CD4-positive, alpha-beta T cell treated with Interleukin-4 for 1 hour (primary cell): ENCODE data around the gene ROBO1.

ENCODE experiments used
- DNase-seq, 2 donors: peaks; one replicate each; pipeline ENCODE4 v3.0.0-alpha.2; 2020 to 2022

The ROBO1 gene

GRCh38 chr3:78571486-78571885, 1196.3 kb downstream of the ROBO1 start:
- no peak for DNase-seq

DNA sequence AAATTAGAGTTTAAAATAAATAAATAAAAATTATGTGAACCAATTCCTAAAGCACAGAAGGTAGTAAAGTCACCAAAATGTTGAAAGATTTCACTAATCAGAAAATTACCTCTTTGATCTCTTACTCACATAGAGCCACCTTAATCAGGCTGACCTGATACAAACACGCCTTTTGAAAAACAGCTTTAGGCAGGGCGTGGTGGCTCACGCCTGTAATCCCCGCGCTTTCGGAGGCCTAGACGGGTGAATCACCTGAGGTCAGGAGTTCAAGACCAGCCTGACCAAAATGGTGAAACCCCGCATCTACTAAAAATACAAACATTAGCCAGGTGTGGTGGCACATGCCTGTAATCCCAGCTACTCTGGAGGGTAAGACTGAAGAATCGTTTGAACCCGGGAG, 1197.3 kb downstream of the ROBO1 start:
- no peak for DNase-seq

- no peak for DNase-seq
These were observed 1198.0 kb downstream of the ROBO1 start for GRCh38 chr3:78569804-78570203.

- no peak for DNase-seq
These were observed 1202.1 kb downstream of the ROBO1 start for GRCh38 chr3:78565712-78566111.

DNA sequence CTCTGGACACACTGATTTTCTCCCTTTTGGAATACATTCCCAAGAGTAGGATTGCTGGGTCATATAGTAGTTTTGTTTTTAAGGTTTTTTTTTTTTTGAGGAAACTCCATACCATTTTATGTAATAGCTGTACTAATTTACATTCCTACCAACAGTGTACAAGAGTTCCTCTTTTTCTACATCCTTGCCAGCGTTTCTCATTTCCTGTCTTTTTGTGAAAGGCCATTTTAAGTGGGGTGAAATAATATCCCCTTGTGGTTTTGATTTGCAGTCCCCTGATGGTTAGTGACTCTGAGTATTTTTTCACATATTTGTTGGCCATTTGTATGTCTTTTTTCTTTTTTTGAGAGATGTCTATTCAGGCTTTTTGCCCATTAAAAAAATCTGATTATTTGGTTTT, 1205.5 kb downstream of the ROBO1 start:
- no peak for DNase-seq
